ENCODE data around the gene EML1.

GRCh38 chr14:99842141-99842540 lies 48.9 kb downstream of the EML1 start:
- TF ChIP-seq GABPA (IDR thresholded peaks at IDR 0.05; ENCODE audit: low read depth) (no peak), CTCF (IDR thresholded peaks at IDR 0.05; ENCODE audit: insufficient read depth, low read length) (no peak), REST (IDR thresholded peaks at IDR 0.05; ENCODE audit: insufficient replicate concordance, low read depth) (no peak), POLR2AphosphoS5 (IDR thresholded peaks at IDR 0.05; ENCODE audit: low read depth) (no peak), SPI1 (IDR thresholded peaks at IDR 0.05; ENCODE audit: borderline replicate concordance, low read depth) (no peak)
